ENCODE results near the gene RNASEH2C. TPM values are rescaled to one million over a fixed set of nuclear protein-coding genes. Genes with fewer than 3 reads are reported as not detected.

The RNASEH2C gene
- total and polyA plus RNA-seq, 10 of the 15 experiments (the other 5 are each of a cell fraction or from before 2014, with no cell fraction given) = 5.0 to 160 (median 47.1) TPM

DNA sequence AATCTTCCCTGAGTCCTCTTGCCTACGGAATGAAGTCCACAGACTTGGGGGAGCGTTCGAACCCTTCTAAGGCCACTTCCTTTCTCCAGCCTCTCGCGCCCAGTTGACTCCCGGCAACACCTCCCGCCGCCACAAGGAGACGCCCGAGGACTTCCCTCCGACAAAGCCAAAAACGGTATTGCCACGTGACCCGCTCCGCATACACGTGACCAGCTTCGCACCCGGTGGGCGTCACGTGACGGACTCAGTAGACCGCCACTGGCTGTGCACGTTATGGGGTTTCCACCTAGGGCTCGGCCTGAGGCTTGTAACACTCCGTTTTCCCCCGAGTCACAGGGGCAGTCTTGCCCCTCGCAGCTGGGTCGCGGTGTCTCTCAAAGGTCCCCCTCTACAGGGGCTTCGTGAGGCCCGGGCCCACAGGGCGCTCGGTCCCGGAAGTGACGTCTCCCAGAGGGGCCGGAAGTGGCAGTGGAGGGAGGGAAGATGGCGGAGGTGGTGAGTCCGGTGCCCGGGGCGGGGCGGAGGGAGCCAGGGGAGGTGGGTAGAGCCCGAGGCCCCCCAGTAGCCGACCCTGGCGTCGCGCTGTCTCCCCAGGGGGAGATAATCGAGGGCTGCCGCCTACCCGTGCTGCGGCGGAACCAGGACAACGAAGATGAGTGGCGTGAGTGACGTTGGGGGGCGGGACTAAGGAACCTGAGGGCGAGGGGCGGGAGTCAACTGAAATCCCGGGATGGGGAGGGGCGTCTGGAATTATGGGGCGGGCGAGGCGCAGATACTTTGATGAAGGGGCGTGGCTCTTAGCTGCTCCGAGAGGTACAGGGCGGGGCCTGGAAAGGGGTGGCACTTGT lies 8.6 kb downstream of the RNASEH2C start, which contains the start of gene KAT5 (continued):
- TF ChIP-seq, protein P1, sequence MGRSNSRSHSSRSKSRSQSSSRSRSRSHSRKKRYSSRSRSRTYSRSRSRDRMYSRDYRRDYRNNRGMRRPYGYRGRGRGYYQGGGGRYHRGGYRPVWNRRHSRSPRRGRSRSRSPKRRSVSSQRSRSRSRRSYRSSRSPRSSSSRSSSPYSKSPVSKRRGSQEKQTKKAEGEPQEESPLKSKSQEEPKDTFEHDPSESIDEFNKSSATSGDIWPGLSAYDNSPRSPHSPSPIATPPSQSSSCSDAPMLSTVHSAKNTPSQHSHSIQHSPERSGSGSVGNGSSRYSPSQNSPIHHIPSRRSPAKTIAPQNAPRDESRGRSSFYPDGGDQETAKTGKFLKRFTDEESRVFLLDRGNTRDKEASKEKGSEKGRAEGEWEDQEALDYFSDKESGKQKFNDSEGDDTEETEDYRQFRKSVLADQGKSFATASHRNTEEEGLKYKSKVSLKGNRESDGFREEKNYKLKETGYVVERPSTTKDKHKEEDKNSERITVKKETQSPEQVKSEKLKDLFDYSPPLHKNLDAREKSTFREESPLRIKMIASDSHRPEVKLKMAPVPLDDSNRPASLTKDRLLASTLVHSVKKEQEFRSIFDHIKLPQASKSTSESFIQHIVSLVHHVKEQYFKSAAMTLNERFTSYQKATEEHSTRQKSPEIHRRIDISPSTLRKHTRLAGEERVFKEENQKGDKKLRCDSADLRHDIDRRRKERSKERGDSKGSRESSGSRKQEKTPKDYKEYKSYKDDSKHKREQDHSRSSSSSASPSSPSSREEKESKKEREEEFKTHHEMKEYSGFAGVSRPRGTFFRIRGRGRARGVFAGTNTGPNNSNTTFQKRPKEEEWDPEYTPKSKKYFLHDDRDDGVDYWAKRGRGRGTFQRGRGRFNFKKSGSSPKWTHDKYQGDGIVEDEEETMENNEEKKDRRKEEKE (IDR thresholded peaks at IDR 0.05) = no peak
- TF ChIP-seq BMI1 (IDR thresholded peaks at IDR 0.05; ENCODE audit: borderline replicate concordance) (no peak), GABPA (IDR thresholded peaks at IDR 0.05; ENCODE audit: low read depth) (peak; percentile 97), SIN3A (IDR thresholded peaks at IDR 0.05; ENCODE audit: low read depth, low read length) (peak; percentile 96), BCL11A (IDR thresholded peaks at IDR 0.05; ENCODE audit: low read depth, low read length) (no peak), FOXK2 (IDR thresholded peaks at IDR 0.05) (peak; percentile 86), JUNB (IDR thresholded peaks at IDR 0.05) (no peak), ETV6 (conservative IDR thresholded peaks at IDR 0.05 in 1 of 2, IDR thresholded peaks at IDR 0.05 in 1 of 2; ENCODE audit: borderline replicate concordance in 1 of 2, low read depth in 1 of 2) (no peak), NFXL1 (IDR thresholded peaks at IDR 0.05; ENCODE audit: borderline replicate concordance) (no peak), SUZ12 (IDR thresholded peaks at IDR 0.05; ENCODE audit: unreplicated experiment) (no peak), GATAD2B (conservative IDR thresholded peaks at IDR 0.05; ENCODE audit: low read depth) (peak; percentile 91), NR2F1 (conservative IDR thresholded peaks at IDR 0.05) (peak; percentile 64)
- TF ChIP-seq, protein P2, sequence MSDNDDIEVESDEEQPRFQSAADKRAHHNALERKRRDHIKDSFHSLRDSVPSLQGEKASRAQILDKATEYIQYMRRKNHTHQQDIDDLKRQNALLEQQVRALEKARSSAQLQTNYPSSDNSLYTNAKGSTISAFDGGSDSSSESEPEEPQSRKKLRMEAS (IDR thresholded peaks at IDR 0.05; ENCODE audit: low read depth, low read length) = peak; percentile 100

All from GM12878 (cell line).